GM18517 (cell line): ENCODE measurements around the gene XPO6.
"Not testable (repeated sequence)": the region's sequence is repeated elsewhere in the genome, so short reads cannot be mapped to it uniquely, and the experiment has no call there.

Experiments
- ATAC-seq: cut with Tn5 transposase; IDR thresholded peaks from one replicate; pipeline ENCODE4 v1.9.1; 2021; ENCODE audit warnings: mild to moderate bottlenecking, moderate library complexity; ENCODE audit not compliant: unreplicated experiment

The XPO6 gene

GRCh38 chr16:28117168-28117565 is 94.6 kb downstream of the XPO6 start:
- no peak for ATAC-seq

GRCh38 chr16:28115866-28116265 is 95.9 kb downstream of the XPO6 start:
- not testable (repeated sequence) for ATAC-seq

GRCh38 chr16:28112908-28113307 is 98.9 kb downstream of the XPO6 start:
- no peak for ATAC-seq

- ATAC-seq: no peak
These were observed 100.8 kb downstream of the XPO6 start for GRCh38 chr16:28110977-28111376.

- no peak for ATAC-seq
These were observed 101.3 kb downstream of the XPO6 start for GRCh38 chr16:28110479-28110878.

- no peak for ATAC-seq
These were observed 101.7 kb downstream of the XPO6 start for GRCh38 chr16:28110074-28110473.

- no peak for ATAC-seq
These were observed 103.0 kb downstream of the XPO6 start for GRCh38 chr16:28108590-28109247.

GRCh38 chr16:28107232-28107631 is 104.5 kb downstream of the XPO6 start:
- no peak for ATAC-seq

GRCh38 chr16:28106467-28107215 is 105.1 kb downstream of the XPO6 start:
- ATAC-seq: no peak

GRCh38 chr16:28105954-28106353 is 105.8 kb downstream of the XPO6 start:
- ATAC-seq: no peak

GRCh38 chr16:28105297-28105696 is 106.5 kb downstream of the XPO6 start:
- no peak for ATAC-seq

GRCh38 chr16:28104404-28104803 is 107.4 kb downstream of the XPO6 start:
- ATAC-seq: no peak

- no peak for ATAC-seq
These were observed 108.1 kb downstream of the XPO6 start for GRCh38 chr16:28103516-28104170.

- no peak for ATAC-seq
These were observed 110.3 kb downstream of the XPO6 start for GRCh38 chr16:28101533-28101890.

- ATAC-seq: no peak
These were observed 110.8 kb downstream of the XPO6 start for GRCh38 chr16:28100810-28101532.

GRCh38 chr16:28098959-28099945 is 112.5 kb downstream of the XPO6 start:
- ATAC-seq: no peak

- no peak for ATAC-seq
These were observed 113.4 kb downstream of the XPO6 start for GRCh38 chr16:28098171-28098958.

GRCh38 chr16:28096983-28097899 is 114.5 kb downstream of the XPO6 start:
- ATAC-seq: no peak

GRCh38 chr16:28093385-28093725 is 118.4 kb downstream of the XPO6 start:
- no peak for ATAC-seq
